ENCODE measurements around the gene HMGN2.

HMGN2 gene

GRCh38 chr1:26472320-26472900 lies at the start of gene HMGN2:
Gene HMGN2 (plus strand): TSS chr1:26472440. CDS start chr1:26472613, 173 bp downstream.
- DNase-seq: peak; percentile 97

GRCh38 chr1:26429721-26430120 lies 42.5 kb upstream of the HMGN2 start:
- no peak for DNase-seq

GRCh38 chr1:26431979-26432695 lies 40.1 kb upstream of the HMGN2 start, which contains the start of gene DHDDS:
Gene DHDDS (plus strand): TSS chr1:26432321. CDS start chr1:26432946, 625 bp downstream.
- peak; percentile 99 for DNase-seq

GRCh38 chr1:26432793-26433192 lies 39.4 kb upstream of the HMGN2 start:
- DNase-seq: no peak

- DNase-seq: no peak
Observed at GRCh38 chr1:26434161-26434752, 38.0 kb upstream of the HMGN2 start.

- no peak for DNase-seq
Observed at GRCh38 chr1:26438041-26438440, 34.2 kb upstream of the HMGN2 start.

GRCh38 chr1:26440259-26440658 lies 32.0 kb upstream of the HMGN2 start:
- no peak for DNase-seq

- DNase-seq: no peak
Observed at GRCh38 chr1:26449868-26450267, 22.4 kb upstream of the HMGN2 start.

- no peak for DNase-seq
Observed at GRCh38 chr1:26450908-26451307, 21.3 kb upstream of the HMGN2 start.

- no peak for DNase-seq
Observed at GRCh38 chr1:26452459-26453183, 19.6 kb upstream of the HMGN2 start.

- DNase-seq: no peak
Observed at GRCh38 chr1:26459148-26459547, 13.1 kb upstream of the HMGN2 start.

- peak; percentile 76 for DNase-seq
Observed at GRCh38 chr1:26459573-26460031, 12.6 kb upstream of the HMGN2 start.

- DNase-seq: peak; percentile 76
Observed at GRCh38 chr1:26468911-26469310, 3.3 kb upstream of the HMGN2 start.

- DNase-seq: peak; percentile 90
Observed at GRCh38 chr1:26469558-26469957, 2.7 kb upstream of the HMGN2 start.

- DNase-seq: no peak
Observed at GRCh38 chr1:26470878-26471497, 1.3 kb upstream of the HMGN2 start.

- peak; percentile 85 for DNase-seq
Observed at GRCh38 chr1:26471498-26472319, 531 bp upstream of the HMGN2 start.

- DNase-seq: peak; percentile 91
Observed at GRCh38 chr1:26472901-26473845, 933 bp downstream of the HMGN2 start.

- DNase-seq: no peak
Observed at GRCh38 chr1:26474818-26475217, 2.6 kb downstream of the HMGN2 start.

- DNase-seq: no peak
Observed at GRCh38 chr1:26475989-26476388, 3.7 kb downstream of the HMGN2 start.

- no peak for DNase-seq
Observed at GRCh38 chr1:26476958-26477357, 4.7 kb downstream of the HMGN2 start.
